ENCODE measurements around the gene SEMA3F.

GRCh38 chr3:50182533-50183099 is 27.5 kb downstream of the SEMA3F start:
- no peak for TF ChIP-seq BHLHE40 (IDR thresholded peaks at IDR 0.05; ENCODE audit: borderline replicate concordance)
- no peak for TF ChIP-seq FOXA1 (IDR thresholded peaks at IDR 0.05)
- TF ChIP-seq FOXM1 (IDR thresholded peaks at IDR 0.05; ENCODE audit: borderline replicate concordance), result no peak
- TF ChIP-seq ELF4 (IDR thresholded peaks at IDR 0.05), result no peak
- no peak for TF ChIP-seq SP1 (IDR thresholded peaks at IDR 0.05)
- TF ChIP-seq FOXK2 (IDR thresholded peaks at IDR 0.05), result no peak

Measured in HEK293T (cell line).